GM21825 (cell line): Measurements from ENCODE around the gene TTLL5.
A peak's percentile ranks its signal among the peaks of the same experiment; 100 is the strongest.

Experiments
- ATAC-seq: cut with Tn5 transposase; IDR thresholded peaks from one replicate; pipeline ENCODE4 v1.9.1; 2021; ENCODE audit warnings: mild to moderate bottlenecking, moderate library complexity; ENCODE audit not compliant: unreplicated experiment

The TTLL5 gene

DNA sequence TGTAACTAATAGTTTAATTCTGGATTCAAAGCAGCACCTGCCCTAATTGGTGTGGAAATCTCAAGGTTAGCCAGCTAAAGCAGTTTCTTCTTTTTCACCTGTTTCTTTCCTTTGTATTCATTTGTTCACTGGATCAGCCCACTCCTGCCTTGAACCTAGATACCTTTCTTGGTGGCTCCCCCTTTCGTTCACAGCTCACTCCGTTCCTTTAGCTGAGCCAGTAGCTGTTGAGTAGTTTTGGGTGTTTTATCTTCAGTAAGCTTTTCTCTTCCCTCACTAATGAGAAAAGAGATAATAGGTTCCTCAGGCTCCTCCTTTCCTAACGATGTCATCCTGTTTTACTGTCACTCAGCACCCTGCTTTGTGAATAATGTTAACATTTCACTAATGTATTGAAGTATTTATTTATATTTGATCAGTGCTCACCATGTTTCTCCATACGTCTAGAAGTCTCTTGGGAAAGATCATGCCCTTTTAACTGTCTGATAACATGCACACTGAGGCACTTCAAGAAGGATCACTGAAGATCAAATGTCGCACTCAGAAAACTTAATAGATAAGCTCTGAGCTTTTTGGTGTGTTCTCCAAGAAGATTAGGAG lies 199.6 kb downstream of the TTLL5 start:
- no peak for ATAC-seq

DNA sequence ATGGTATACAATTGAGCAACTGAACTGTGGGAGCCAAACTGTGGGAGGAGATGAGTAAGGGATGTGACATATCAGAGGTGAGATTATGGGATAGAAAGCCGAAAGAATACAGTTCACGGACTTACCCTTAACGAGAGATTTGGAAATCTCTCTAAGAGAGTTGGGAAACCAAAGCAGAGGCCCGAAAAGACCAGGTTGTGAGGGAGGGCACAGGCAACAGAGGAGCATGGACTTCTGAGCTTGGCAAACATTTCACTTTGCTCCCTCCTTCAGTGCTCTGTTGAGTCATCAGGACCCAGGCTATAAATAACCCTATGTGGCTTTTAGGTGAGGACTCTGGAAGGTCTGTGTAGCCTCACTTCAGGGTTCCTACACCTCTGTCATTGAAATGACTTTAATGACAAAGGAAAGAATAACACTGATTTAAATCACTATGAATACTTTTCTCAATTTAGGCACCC lies 200.1 kb downstream of the TTLL5 start:
- no peak for ATAC-seq

DNA sequence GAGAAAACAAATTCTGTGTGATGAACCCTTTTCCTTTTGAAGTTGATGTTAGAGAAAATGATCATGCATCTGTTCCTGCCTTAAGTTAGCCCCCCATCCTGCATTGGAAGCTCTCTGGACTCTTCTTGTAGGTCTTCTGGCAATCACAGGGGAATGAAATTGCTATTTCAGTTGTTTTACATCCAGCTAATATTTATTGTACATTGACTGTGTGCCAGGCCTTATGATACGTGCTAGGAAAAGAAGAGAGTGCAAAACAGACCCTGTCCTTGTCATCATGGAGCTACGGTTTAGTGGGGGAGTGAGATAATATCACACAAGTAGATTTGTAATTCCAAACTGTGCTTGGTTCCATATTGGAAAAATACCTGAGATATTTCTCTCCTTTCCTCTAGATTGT lies 202.2 kb downstream of the TTLL5 start:
- ATAC-seq: no peak

DNA sequence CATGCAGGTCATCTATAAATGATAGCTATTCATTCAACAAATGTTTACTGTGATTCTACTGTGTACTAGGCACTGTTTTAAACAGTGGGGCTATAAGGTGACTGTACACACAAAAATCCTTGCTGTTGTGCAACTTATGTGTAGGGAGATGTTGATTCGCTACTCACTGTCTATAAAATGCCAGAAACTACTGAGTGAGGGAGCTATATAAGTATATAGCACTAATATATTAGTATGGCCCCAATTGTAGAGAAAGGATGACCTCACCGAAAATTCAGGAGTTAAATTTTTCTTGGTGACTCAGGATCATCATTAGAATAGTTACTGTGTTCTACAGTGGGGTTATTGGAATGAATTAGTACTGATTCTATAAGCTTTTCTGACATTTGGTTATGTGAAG lies 203.3 kb downstream of the TTLL5 start:
- no peak for ATAC-seq

DNA sequence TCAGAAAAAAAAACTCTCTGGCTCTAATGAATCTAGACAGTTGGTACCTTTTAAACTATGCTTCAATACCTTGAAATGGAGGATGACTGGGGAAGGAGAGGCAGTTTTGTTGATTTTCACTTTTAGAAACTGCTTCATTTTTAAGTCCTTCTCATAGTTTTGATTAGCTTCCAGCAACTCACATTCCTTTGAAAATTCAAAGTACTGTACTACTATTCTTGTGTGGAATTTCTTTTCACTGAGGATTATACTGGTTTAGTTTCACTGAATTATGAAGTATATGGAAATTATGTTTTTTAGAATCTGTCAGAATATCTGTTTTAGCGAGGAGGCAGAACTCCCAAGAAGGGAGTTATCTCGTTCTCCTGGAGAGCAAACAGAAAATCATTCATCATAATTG lies 204.5 kb downstream of the TTLL5 start:
- no peak for ATAC-seq

DNA sequence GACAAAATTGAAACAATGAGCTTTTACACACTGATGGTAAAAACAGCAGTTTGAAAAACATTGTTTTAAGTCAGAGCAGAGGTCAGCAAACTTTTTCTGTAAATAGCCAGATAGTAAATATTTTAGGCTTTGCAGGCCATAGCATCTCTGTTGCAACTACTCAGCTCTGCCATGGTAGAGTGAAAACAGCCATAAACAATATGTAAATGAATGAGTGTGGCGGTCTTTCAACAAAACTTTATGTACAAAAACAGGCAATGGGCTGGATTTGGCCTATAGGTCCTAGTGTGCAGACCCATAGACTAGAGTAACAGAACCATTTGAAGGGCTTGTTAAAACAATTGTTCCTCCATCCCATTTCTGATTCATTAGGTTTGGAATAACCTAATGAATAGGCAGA lies 205.9 kb downstream of the TTLL5 start:
- no peak for ATAC-seq

GRCh38 chr14:75871181-75871880 lies 210.3 kb downstream of the TTLL5 start:
- no peak for ATAC-seq

- ATAC-seq: peak; percentile 92
These were observed 214.9 kb downstream of the TTLL5 start for GRCh38 chr14:75875958-75876357.

- ATAC-seq: no peak
These were observed 215.5 kb downstream of the TTLL5 start for GRCh38 chr14:75876530-75876929.

DNA sequence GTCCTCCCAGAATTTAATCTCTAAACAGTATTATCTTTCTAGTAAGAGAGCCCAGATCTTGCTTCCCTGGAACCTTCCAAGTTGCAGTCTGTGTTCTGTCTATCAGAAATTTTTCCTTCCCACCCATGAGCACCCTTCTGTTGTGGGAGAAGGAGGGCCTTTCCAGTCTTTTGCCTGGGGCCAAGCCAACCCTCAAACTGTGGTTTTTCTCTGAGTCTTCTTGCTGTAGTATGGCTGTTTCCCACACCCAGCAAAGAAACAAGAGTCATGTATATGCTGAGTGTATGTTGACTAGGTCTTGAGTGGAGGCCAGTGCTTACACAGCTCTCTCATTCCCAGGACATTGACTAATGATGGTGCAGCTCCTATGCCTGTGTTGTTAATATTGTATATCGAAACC lies 216.2 kb downstream of the TTLL5 start:
- ATAC-seq: no peak

DNA sequence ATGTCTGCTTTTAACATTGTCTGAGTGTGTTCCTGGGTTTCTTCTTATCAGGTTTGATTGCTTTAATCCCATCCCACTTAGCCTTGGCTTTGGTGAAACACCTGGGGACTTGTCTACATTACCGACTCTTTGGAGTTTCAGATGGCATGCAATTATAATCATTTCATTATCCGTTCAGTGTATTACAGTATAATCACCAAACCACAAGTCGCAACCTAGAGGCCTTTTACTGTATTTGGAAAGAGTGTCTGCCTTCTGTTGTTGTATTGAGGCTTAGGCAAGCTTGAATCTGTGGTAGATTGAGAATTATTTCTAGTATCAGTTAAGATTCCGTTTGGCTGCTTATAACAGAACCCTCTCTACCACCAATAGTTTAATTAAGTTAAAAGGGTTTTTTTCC lies 216.8 kb downstream of the TTLL5 start:
- ATAC-seq: no peak

- ATAC-seq: no peak
These were observed 218.0 kb downstream of the TTLL5 start for GRCh38 chr14:75879031-75879430.

DNA sequence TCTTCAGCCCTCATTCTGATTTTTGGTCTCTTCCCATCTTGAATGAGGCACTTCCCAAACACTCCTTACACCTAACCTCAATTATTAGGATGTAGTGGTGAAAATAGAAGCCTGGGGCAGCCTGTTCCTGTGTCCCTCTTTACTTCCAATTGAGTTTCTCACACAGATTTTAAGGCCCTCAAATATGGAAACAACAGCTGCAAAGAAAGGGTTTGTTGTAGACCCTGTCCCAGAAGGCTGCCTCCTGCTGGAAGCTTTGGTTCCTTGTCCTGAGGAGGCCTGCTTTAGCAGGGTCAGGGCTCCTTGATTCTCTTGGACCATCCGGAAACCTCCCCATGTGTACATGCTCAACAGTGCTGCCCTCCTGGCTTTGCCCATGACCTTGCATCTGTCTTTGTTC lies 219.5 kb downstream of the TTLL5 start:
- ATAC-seq: no peak

DNA sequence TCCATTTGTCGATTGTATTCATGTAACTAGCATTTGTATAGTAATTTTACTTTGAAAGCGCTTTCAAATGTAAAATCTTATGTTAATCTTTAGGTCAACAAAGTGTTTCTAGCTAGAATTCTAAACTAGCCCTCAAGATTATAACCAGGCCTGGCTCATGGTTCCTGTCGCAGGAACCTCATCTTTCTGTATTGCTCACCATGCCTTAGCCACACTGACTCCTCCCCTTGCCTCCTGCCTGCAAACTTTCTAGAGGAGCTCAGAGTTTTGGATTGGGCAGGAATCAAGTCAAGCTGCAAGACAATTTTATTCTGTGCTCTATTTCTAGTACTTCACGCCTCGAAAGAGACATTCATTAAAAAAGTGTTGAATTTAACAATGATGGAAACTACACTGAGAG lies 220.9 kb downstream of the TTLL5 start:
- ATAC-seq: no peak

DNA sequence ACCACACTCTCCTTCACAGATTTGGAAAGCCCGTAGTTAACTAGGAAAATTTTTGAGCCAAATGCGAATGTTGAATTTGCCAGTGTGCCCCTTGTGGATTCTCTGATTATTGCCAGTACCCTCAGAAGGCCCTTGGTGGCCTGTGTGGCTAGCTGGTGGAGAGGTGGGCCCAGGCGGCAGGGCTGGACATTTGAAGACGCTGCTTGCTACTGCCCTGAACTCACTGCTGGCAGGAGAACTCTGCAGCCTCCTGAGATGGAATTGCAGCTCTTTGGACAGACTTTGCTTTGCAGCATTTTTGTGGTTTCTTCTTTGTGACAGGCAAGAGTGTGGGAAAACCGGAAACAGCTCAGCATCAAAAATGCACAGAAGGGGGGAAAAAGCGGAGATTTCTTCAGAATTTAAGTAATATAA lies 223.2 kb downstream of the TTLL5 start:
- no peak for ATAC-seq

DNA sequence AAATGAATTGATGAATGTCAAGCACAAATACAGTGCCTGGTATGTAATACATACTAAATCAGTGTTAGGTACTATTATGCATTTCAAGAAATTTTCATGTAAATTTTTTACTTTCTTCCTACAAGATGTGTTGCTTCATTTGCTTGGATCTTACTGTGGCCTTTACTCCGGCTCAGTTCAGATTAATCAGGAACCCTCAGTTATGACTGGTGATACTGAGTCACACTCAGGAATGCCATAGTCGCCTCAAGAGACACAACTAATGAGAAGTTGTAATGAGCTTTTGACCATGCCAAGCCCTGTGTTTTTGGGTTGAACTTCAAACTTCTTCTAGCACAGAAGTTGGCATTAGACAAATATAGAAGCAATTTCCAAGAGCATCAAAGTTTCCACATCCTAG lies 224.8 kb downstream of the TTLL5 start:
- ATAC-seq: no peak

GRCh38 chr14:75886636-75887348 lies 225.7 kb downstream of the TTLL5 start:
- no peak for ATAC-seq

- no peak for ATAC-seq
These were observed 227.9 kb downstream of the TTLL5 start for GRCh38 chr14:75888945-75889344.

DNA sequence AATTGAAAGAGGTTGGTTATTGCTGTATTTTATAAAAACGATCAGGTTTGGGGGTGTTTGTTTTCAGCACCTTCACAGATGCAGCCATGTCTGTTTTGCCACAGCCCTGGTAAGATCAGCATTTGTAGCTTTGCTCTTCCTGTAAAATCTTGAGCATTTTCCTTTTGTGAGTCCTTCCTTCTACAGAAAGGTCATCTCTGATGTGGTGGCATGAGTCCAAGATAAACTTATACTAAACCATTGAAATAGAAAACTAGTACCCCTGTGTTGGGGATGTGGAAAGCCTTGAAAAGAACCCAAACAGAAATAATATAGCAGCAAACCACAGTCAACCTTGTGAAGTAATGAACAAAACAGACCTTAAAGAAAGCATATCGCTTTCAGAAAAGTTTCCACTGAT lies 235.3 kb downstream of the TTLL5 start:
- ATAC-seq: no peak

DNA sequence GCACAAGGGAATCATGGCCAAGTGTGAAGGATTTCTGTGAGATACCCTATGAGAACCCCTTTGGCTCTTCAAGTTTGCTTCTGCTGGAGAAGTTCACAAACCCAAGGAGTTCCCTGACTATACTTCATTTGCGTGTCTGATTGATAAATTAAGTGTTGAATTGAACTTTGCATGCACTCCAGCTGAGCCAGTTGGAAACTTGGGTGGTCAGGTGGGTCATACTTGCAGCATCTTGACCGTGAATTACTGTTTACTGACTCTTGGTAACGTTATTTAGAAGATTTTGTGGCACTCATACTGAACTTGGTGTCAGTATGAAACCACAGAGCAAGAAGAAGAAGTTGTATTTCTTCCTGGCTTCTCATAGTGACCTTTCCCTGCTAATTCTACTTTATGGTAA lies 243.3 kb downstream of the TTLL5 start:
- ATAC-seq: no peak

DNA sequence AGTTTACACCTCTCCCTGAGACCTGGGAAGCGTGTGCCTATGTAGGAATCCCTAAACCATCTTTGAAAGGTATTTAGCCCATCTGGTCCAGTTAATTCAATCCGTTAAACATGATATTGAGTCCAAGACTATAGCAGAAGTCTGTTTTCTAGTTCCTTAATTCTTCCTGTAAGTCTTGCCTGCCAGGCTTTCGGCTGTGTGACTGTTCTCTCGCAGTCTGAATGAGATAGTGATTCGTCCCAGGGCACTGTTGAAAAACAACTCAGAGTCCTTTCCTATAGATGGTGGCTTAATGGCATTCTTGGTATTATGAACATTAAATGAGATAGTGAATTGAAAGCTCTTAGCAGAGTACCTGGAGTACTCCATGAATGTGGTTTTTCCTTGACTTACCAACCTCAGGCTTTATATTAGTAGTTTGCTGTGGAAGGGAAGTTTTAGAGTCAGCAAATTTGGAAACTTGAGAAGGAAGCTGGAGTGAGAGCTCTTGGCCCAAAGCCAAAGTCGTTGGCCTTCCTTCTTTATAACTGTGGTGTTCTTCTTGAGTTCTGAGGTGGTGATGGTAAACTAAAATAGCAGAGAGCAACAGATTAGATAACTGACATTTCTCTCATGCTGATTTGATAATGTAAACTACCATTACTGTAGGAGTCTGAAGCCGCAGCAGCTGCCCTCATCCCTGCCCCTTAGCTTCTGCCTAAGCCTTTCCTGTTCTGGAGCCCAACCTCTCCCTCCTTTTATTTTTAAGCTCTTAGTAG lies 244.3 kb downstream of the TTLL5 start:
- no peak for ATAC-seq
